CD4-positive, alpha-beta T cell treated with Interleukin-6 for 4 hours (primary cell): ENCODE measurements around the gene COL15A1.

ENCODE experiments used
- DNase-seq: peaks from one replicate; pipeline ENCODE4 v3.0.0-alpha.2; 2020; ENCODE audit warnings: mixed read lengths

COL15A1 gene

DNA sequence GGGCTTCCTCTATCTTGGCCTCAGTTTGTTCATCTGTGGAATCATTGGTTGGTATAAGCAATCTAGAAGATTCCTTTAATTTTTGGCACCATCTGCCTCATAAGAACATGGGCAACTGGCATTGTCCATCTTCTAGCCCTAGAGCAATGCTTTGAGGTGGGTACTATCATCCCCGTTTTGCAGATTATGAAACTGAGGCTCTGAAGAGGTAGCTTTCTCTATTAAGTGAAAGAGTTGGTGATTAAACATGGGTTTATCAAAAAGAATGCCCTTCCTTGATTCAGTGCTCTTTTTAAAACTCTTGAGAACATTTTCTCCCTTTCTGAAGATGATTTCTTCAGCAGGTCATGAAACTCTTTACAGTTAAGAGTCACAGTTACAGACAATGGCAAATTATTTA, 118.8 kb downstream of the COL15A1 start:
- no peak for DNase-seq

- no peak for DNase-seq
Observed at GRCh38 chr9:99063522-99063921, 119.8 kb downstream of the COL15A1 start.

- DNase-seq: no peak
Observed at GRCh38 chr9:99066571-99066970, 122.9 kb downstream of the COL15A1 start.

GRCh38 chr9:99069075-99069474, 125.4 kb downstream of the COL15A1 start:
- no peak for DNase-seq

DNA sequence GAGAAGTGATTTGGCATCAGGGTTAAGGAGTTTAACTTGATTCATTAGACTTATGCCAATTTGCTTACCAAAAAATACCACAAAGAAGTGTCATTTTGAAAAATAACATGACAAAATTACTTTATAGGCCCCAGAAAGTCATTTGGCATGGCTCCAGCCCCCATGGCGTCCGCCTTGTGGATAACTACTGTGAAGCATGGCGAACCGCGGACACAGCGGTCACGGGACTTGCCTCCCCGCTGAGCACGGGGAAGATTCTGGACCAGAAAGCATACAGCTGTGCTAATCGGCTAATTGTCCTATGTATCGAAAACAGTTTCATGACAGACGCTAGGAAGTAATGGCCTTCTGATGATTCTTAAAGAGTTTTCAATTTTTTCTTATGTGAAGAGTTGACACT, 125.8 kb downstream of the COL15A1 start:
- no peak for DNase-seq

DNA sequence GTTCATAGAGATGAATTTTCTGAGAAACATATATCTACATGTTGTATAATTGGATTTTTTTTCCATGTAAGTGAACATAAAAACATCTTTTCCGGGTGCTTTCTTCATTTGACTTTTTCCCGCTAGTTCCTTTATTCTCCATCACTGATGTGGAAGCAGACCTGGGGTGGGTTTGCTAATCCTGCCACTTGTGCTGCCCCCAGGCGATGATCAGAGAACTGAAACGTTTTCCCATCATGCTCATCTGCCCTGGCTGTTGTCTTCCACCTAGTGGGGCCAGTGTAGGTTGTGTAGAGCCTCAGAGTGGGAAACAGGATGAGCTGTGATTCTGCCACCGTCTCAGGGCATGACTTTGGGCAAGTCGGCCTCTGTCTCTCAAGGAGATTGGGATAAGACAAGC, 127.0 kb downstream of the COL15A1 start:
- DNase-seq: no peak

- no peak for DNase-seq
Observed at GRCh38 chr9:99071313-99072039, 127.8 kb downstream of the COL15A1 start.

DNA sequence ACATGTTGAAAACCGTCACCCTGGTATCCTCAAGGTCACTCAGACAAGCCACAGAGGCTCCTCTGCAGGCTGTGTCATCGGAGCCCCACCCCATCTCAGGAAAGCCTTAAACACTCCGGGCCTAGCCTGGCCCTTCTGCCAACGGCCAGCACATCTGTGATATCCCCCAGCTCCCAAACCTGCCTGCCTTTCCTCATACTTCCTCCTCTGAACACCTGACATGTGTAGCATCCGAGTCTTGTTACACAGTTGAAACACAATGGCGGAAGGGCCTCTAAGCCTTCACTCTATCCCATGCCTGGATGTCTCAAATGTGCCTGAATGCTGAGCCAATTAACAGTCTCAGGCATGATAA, 128.3 kb downstream of the COL15A1 start:
- DNase-seq: no peak

GRCh38 chr9:99073347-99073746, 129.6 kb downstream of the COL15A1 start:
- DNase-seq: no peak

DNA sequence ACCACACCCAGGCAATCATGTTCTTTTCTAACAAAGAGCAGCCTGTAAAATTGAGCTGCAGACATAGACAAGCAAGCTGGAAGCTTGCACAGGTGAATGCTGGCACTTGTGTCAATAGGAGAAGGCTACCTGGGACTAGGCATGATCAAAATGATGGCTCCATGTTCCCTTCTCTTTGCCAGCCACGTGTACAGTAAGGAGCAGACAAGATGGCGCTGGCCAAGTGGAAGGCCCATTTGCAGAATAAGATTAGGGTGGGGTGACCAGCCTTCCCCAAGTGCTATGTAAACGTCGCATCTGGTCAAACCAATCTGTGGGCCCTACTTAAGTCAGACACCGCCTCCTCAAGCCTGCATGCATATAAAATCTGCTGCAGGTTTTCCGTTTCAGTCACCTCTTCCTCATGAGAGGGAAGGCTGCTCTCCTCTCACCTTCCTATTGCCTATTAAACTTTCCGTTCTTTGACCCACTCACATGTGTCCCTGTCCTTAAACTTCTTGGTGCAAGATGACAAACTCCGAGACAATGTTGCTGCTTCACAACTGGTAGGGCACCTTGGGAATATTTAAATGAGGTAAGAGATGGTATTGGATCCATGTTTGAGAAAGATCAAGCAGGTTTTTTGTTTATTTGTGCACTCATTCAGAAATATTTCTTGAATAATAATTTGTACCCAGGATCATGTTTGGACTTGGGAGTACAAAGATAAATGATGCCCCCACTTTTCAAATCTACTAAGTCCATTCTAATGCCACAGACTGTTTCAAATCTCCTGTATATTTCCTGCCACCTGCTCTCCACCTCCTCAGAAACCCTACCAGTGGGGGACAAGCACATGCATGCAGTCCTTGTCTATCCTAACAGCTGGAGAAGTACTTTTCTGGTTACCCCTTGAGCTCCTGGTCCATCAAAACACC, 130.5 kb downstream of the COL15A1 start:
- no peak for DNase-seq

GRCh38 chr9:99074902-99075245, 131.2 kb downstream of the COL15A1 start:
- no peak for DNase-seq

DNA sequence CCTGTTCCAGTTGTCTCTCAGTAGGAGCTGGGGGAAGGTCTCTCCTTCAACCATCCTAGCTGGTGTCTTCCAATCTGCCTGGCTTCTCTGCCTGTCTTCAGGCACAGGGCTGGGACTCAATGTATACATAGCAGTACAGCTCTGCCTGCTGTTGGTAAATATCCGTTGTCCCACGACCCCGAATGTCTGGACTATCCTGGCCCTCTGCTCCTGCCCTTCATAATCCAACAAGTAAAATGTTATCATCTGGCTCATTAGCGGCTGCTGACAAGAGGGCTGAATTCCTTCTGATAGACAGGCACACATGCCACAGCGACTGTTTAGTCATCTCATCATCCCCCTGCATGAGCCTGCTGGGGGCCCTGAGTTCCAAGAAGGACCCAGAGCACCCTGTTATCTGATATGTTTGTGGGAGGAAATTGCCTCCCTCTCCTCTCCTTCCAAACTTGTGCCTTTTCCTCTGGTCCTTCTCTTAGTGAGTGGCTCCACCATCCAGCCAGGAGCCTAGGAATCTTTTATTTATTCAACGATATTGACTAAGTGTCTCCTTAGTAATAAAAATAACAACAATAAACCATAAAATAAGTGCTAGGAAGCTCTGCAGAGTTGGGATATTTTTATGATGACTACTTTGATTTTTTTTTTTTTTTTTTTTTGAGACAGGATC, 131.7 kb downstream of the COL15A1 start:
- DNase-seq: no peak

DNA sequence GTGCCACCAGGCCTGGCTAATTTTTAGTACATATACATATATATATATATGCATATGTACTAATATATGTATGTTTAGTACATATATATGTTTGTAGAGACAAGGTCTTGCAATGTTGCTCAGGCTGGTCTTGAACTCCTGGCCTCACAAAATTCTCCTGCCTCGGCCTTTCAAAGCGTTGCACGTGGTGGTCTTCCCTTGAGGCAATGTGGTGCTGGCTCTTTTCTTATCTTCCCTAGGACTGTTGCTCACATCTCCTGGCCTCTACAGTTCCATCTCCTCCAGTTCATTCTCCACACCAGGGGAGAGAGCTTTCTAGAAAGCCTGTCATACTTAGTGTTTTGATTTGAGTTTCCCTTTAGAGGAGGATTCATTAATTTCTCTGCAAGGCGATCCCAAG, 132.3 kb downstream of the COL15A1 start:
- DNase-seq: no peak

GRCh38 chr9:99076483-99077171, 132.9 kb downstream of the COL15A1 start:
- DNase-seq: peak; percentile 64

- no peak for DNase-seq
Observed at GRCh38 chr9:99078717-99079116, 135.0 kb downstream of the COL15A1 start.

DNA sequence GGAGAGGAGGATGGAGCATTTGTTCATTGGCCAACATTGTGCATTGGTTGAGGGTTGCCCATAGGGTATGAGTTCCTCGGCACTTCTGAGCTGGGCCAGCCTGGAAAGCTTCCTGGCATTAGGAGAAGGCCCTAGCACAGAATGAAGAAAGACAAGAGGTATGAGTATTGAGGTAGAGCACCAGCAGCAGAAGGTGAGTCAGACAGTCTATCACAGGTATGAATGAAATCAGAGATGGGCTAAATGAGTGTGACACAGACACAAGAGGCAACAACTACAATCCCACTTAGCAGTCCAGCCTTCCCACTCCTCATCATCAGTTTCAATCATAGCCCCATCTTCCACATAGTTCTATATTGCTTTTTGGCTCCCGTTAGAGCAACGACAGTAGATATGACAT, 135.8 kb downstream of the COL15A1 start:
- DNase-seq: no peak

DNA sequence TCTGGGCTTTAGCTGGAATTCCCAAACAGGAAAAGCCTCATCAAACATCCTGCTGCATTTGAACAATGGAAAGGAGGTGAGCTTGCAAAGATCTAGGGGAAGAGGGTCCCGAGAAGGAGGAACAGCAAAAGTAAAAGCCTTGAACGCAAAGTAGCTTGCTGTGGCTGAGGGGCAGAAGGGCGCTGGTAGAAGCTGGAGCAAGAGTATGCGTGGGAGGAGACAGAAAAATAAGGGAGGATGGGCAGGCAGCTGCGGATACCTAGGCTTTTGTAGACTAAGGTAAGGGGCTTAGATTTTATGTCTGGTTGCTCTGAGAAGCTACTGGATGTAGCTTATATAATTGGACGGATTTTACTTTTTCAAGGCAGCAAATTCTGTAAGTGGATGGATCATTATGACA, 139.3 kb downstream of the COL15A1 start:
- no peak for DNase-seq

GRCh38 chr9:99085949-99086948, 142.5 kb downstream of the COL15A1 start:
- DNase-seq: no peak

DNA sequence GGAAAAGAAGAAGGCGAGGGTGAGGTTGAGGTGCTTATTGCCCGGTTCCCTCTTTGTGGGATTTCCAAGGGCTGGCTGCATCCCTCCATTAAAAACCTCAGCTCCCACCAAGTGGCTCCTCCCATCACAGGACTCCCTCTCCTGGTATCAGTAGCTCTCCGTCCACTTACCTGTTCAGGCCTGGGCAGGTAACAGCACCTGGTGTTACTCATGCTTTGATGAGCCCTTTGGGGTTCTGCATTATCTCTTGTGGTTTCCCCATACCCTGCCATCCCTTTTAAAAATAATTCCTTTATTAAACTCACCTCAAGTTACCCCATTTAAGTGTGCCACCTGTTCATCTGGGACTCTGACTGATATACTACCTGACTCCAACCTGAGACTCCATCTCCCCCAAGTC, 143.8 kb downstream of the COL15A1 start:
- DNase-seq: no peak

- DNase-seq: no peak
Observed at GRCh38 chr9:99090336-99091130, 146.8 kb downstream of the COL15A1 start.
